Measurements from ENCODE around the gene INTS1. TPM values are rescaled to one million over a fixed set of nuclear protein-coding genes. Genes with fewer than 3 reads are reported as not detected.

The INTS1 gene
- polyA plus RNA-seq, 3 donors: 53.1 to 56.4 (median 54.7) TPM

- no peak for DNase-seq (ENCODE audit: low read depth in 3 of 3, low spot score in 2 of 3)
These were observed 33.3 kb downstream of the INTS1 start for GRCh38 chr7:1470901-1471300.

- no peak for DNase-seq (ENCODE audit: low read depth in 3 of 3, low spot score in 2 of 3)
These were observed 35.4 kb downstream of the INTS1 start for GRCh38 chr7:1468643-1469298.

- no peak for DNase-seq (ENCODE audit: low read depth in 3 of 3, low spot score in 2 of 3)
These were observed 36.0 kb downstream of the INTS1 start for GRCh38 chr7:1468203-1468602.

GRCh38 chr7:1466524-1467271 is 37.5 kb downstream of the INTS1 start:
- DNase-seq (ENCODE audit: low read depth in 3 of 3, low spot score in 2 of 3): peak in 1 of 3 donors; percentile 67

GRCh38 chr7:1464694-1465093 is 39.5 kb downstream of the INTS1 start:
- no peak for DNase-seq (ENCODE audit: low read depth in 3 of 3, low spot score in 2 of 3)

- no peak for DNase-seq (ENCODE audit: low read depth in 3 of 3, low spot score in 2 of 3)
These were observed 40.4 kb downstream of the INTS1 start for GRCh38 chr7:1463676-1464223.

GRCh38 chr7:1461646-1462375 is 42.4 kb downstream of the INTS1 start:
- DNase-seq (ENCODE audit: low read depth in 3 of 3, low spot score in 2 of 3): no peak

GRCh38 chr7:1460821-1461645 is 43.2 kb downstream of the INTS1 start:
- DNase-seq (ENCODE audit: low read depth in 3 of 3, low spot score in 2 of 3): no peak

GRCh38 chr7:1459920-1460820 is 44.0 kb downstream of the INTS1 start:
- no peak for DNase-seq (ENCODE audit: low read depth in 3 of 3, low spot score in 2 of 3)

- DNase-seq (ENCODE audit: low read depth in 3 of 3, low spot score in 2 of 3): peak; percentile 76 to 95 (median 93)
These were observed 44.7 kb downstream of the INTS1 start for GRCh38 chr7:1459512-1459892.

GRCh38 chr7:1458683-1459511 is 45.3 kb downstream of the INTS1 start, which contains the start of gene MICALL2:
TSS of gene MICALL2 (minus strand) at chr7:1459470. CDS start at chr7:1459326, 144 bp downstream.
- DNase-seq (ENCODE audit: low read depth in 3 of 3, low spot score in 2 of 3): no peak

GRCh38 chr7:1457949-1458682 is 46.1 kb downstream of the INTS1 start:
- no peak for DNase-seq (ENCODE audit: low read depth in 3 of 3, low spot score in 2 of 3)

- DNase-seq (ENCODE audit: low read depth in 3 of 3, low spot score in 2 of 3): no peak
These were observed 46.9 kb downstream of the INTS1 start for GRCh38 chr7:1457059-1457948.

- no peak for DNase-seq (ENCODE audit: low read depth in 3 of 3, low spot score in 2 of 3)
These were observed 48.2 kb downstream of the INTS1 start for GRCh38 chr7:1455955-1456354.

- no peak for DNase-seq (ENCODE audit: low read depth in 3 of 3, low spot score in 2 of 3)
These were observed 48.8 kb downstream of the INTS1 start for GRCh38 chr7:1455241-1455939.

GRCh38 chr7:1454542-1454941 is 49.6 kb downstream of the INTS1 start:
- no peak for DNase-seq (ENCODE audit: low read depth in 3 of 3, low spot score in 2 of 3)

Data from right renal cortex interstitium (tissue), 3 donors.